ENCODE data around the gene PEPD.

- TF ChIP-seq JUN (IDR thresholded peaks at IDR 0.05; ENCODE audit: borderline replicate concordance, insufficient read depth, insufficient read length, low read depth) (no peak), CTCF (IDR thresholded peaks at IDR 0.05; ENCODE audit: extremely low read depth in 1 of 2, insufficient read depth in 1 of 2, low read depth in 1 of 2, low read length in 2 of 2) (no peak), POLR2A (IDR thresholded peaks at IDR 0.05; ENCODE audit: low read depth, low read length) (no peak), POLR2AphosphoS5 (IDR thresholded peaks at IDR 0.05; ENCODE audit: insufficient read depth, low read depth, low read length) (no peak), MAX (IDR thresholded peaks at IDR 0.05; ENCODE audit: insufficient read depth, insufficient read length) (no peak), EZH2 (IDR thresholded peaks at IDR 0.05; ENCODE audit: borderline replicate concordance, low read depth, low read length, severe bottlenecking) (no peak)
Measured at GRCh38 chr19:33508431-33508830, 13.2 kb downstream of the PEPD start.
